NCI-H2171 treated with DMSO at 0.1 percent for 48 hours (cell line): Measurements from ENCODE around the gene RARS1.

Source experiments
- DNase-seq: peaks from one replicate; lab custom pipeline; 2025; lab: John Stamatoyannopoulos, UW

RARS1 gene

GRCh38 chr5:168486136-168486879 lies at the start of gene RARS1:
Gene RARS1, plus strand, starts transcription at chr5:168486471. Its CDS starts 28 bp downstream, at chr5:168486499.
- DNase-seq, result peak; percentile 76

GRCh38 chr5:168438349-168438748 lies 47.9 kb upstream of the RARS1 start:
- no peak for DNase-seq

- DNase-seq, result no peak
Observed at GRCh38 chr5:168443533-168443932, 42.7 kb upstream of the RARS1 start.

- DNase-seq, result no peak
Observed at GRCh38 chr5:168443950-168444700, 42.1 kb upstream of the RARS1 start.

GRCh38 chr5:168446983-168447619 lies 39.2 kb upstream of the RARS1 start:
- peak; percentile 46 for DNase-seq

- DNase-seq, result no peak
Observed at GRCh38 chr5:168447808-168448207, 38.5 kb upstream of the RARS1 start.

- no peak for DNase-seq
Observed at GRCh38 chr5:168449166-168449565, 37.1 kb upstream of the RARS1 start.

- DNase-seq, result no peak
Observed at GRCh38 chr5:168451565-168451964, 34.7 kb upstream of the RARS1 start.

- DNase-seq, result no peak
Observed at GRCh38 chr5:168455201-168455600, 31.1 kb upstream of the RARS1 start.

GRCh38 chr5:168457542-168457941 lies 28.7 kb upstream of the RARS1 start:
- no peak for DNase-seq

- DNase-seq, result no peak
Observed at GRCh38 chr5:168460606-168461005, 25.7 kb upstream of the RARS1 start.

GRCh38 chr5:168463081-168463480 lies 23.2 kb upstream of the RARS1 start:
- no peak for DNase-seq

- no peak for DNase-seq
Observed at GRCh38 chr5:168464214-168464613, 22.1 kb upstream of the RARS1 start.

- no peak for DNase-seq
Observed at GRCh38 chr5:168464641-168465040, 21.6 kb upstream of the RARS1 start.

- peak; percentile 70 for DNase-seq
Observed at GRCh38 chr5:168467755-168468330, 18.4 kb upstream of the RARS1 start.

GRCh38 chr5:168468836-168469235 lies 17.4 kb upstream of the RARS1 start:
- DNase-seq, result no peak

GRCh38 chr5:168469816-168470215 lies 16.5 kb upstream of the RARS1 start:
- no peak for DNase-seq

- no peak for DNase-seq
Observed at GRCh38 chr5:168471785-168472184, 14.5 kb upstream of the RARS1 start.

GRCh38 chr5:168472329-168472728 lies 13.9 kb upstream of the RARS1 start:
- no peak for DNase-seq

GRCh38 chr5:168474319-168474718 lies 12.0 kb upstream of the RARS1 start:
- no peak for DNase-seq

- no peak for DNase-seq
Observed at GRCh38 chr5:168477060-168477459, 9.2 kb upstream of the RARS1 start.

- DNase-seq, result no peak
Observed at GRCh38 chr5:168479166-168479565, 7.1 kb upstream of the RARS1 start.

GRCh38 chr5:168480601-168481000 lies 5.7 kb upstream of the RARS1 start:
- no peak for DNase-seq
